ENCODE measurements around the gene KRT32.

GRCh38 chr17:41439375-41439774, 27.8 kb downstream of the KRT32 start:
- TF ChIP-seq POLR2A (IDR thresholded peaks at IDR 0.05) (no peak), CTCF (IDR thresholded peaks at IDR 0.05) (no peak), EP300 (IDR thresholded peaks at IDR 0.05) (no peak)
